OCI-M2 (cell line): ENCODE results near the gene REELD1.

Source experiments
- DNase-seq: peaks from one replicate; lab custom pipeline; 2025; ENCODE audit not compliant: unreplicated experiment; lab: John Stamatoyannopoulos, UW

Gene REELD1

GRCh38 chr4:146265950-146266490, 51.7 kb downstream of the REELD1 start:
- DNase-seq, result no peak

GRCh38 chr4:146267826-146268225, 53.5 kb downstream of the REELD1 start:
- DNase-seq, result no peak

GRCh38 chr4:146269228-146269653, 54.9 kb downstream of the REELD1 start:
- no peak for DNase-seq

GRCh38 chr4:146271466-146271865, 57.1 kb downstream of the REELD1 start:
- no peak for DNase-seq

GRCh38 chr4:146273204-146273901, 59.0 kb downstream of the REELD1 start:
- no peak for DNase-seq

GRCh38 chr4:146274774-146275173, 60.4 kb downstream of the REELD1 start:
- no peak for DNase-seq

- DNase-seq, result no peak
Observed at GRCh38 chr4:146275370-146275769, 61.0 kb downstream of the REELD1 start.

GRCh38 chr4:146278986-146279385, 64.6 kb downstream of the REELD1 start:
- no peak for DNase-seq
